HepG2 (cell line): ENCODE data around the gene PLEKHG2. TPM values are rescaled to one million over a fixed set of nuclear protein-coding genes. Genes with fewer than 3 reads are reported as not detected.

ENCODE experiments used
- CHD4 ChIP-seq: fragments of 200-600 bp; sonication (generic); IDR thresholded peaks from 2 replicates; pipeline ENCODE4 v1.7.0; 2017; ENCODE audit warnings: mild to moderate bottlenecking, low read length, borderline replicate concordance
- GPN1 ChIP-seq: sonication (generic); formaldehyde crosslinking; IDR thresholded peaks from 2 replicates; pipeline ENCODE4 v1.5.1; 2020; ENCODE audit warnings: missing genetic modification reagents, borderline replicate concordance
- KDM5A ChIP-seq: fragments of 200-600 bp; sonication (generic); IDR thresholded peaks from 2 replicates; pipeline ENCODE4 v1.7.0; 2018; ENCODE audit warnings: antibody characterized with exemption, mild to moderate bottlenecking, low read length, borderline replicate concordance
- KMT2B ChIP-seq: IDR thresholded peaks from 2 replicates; pipeline ENCODE4 v1.6.1; 2016; ENCODE audit warnings: missing genetic modification reagents, missing compliant biosample characterization
- NFRKB ChIP-seq: fragments of 450-650 bp; IDR thresholded peaks from 2 replicates; pipeline ENCODE4 v1.6.1; 2017
- NR2F6 ChIP-seq, 2 experiments: IDR thresholded peaks; 2 replicates each; pipeline ENCODE4 v1.6.1; 2016; ENCODE audit warnings: antibody characterized with exemption in 1 of 2, mild to moderate bottlenecking in 1 of 2
- PRMT3 ChIP-seq: sonication (generic); formaldehyde crosslinking; IDR thresholded peaks from 2 replicates; pipeline ENCODE4 v1.8.1; 2022; ENCODE audit warnings: low read depth, mild to moderate bottlenecking, moderate library complexity, missing genetic modification reagents, borderline replicate concordance
- RFXANK ChIP-seq: IDR thresholded peaks from 2 replicates; pipeline ENCODE4 v1.6.1; 2016
- RNF219 ChIP-seq: sonication (generic); formaldehyde crosslinking; IDR thresholded peaks from 2 replicates; pipeline ENCODE4 v1.5.0; 2020; ENCODE audit warnings: mild to moderate bottlenecking, missing genetic modification reagents
- SKI ChIP-seq: fragments of 450-650 bp; IDR thresholded peaks from one replicate; pipeline ENCODE4 v1.6.1; 2018; ENCODE audit warnings: mild to moderate bottlenecking; ENCODE audit not compliant: partially characterized antibody
- SP2 ChIP-seq: sonication (generic); formaldehyde crosslinking; IDR thresholded peaks from 2 replicates; pipeline ENCODE4 v1.5.1; 2020; ENCODE audit warnings: mild to moderate bottlenecking, missing genetic modification reagents
- TIGD3 ChIP-seq: sonication (generic); formaldehyde crosslinking; IDR thresholded peaks from 2 replicates; pipeline ENCODE4 v1.5.1; 2020; ENCODE audit warnings: mild to moderate bottlenecking, missing genetic modification reagents, borderline replicate concordance
- TP53 ChIP-seq: sonication (generic); formaldehyde crosslinking; conservative IDR thresholded peaks from 2 replicates; pipeline ENCODE4 v1.4.0; 2020; ENCODE audit warnings: missing genetic modification reagents
- ZBTB21 ChIP-seq: sonication (generic); formaldehyde crosslinking; IDR thresholded peaks from 2 replicates; pipeline ENCODE4 v1.4.0; 2020; ENCODE audit warnings: missing genetic modification reagents
- ZNF263 ChIP-seq: sonication (generic); formaldehyde crosslinking; IDR thresholded peaks from 2 replicates; pipeline ENCODE4 v1.4.0; 2020; ENCODE audit warnings: missing genetic modification reagents
- ZNF431 ChIP-seq: sonication (generic); formaldehyde crosslinking; IDR thresholded peaks from 2 replicates; pipeline ENCODE4 v1.9.0; 2022; ENCODE audit warnings: missing genetic modification reagents, low read depth, mild to moderate bottlenecking, borderline replicate concordance
- ZNF75D ChIP-seq: sonication (generic); formaldehyde crosslinking; IDR thresholded peaks from 2 replicates; pipeline ENCODE4 v1.8.1; 2023; ENCODE audit warnings: missing genetic modification reagents, mild to moderate bottlenecking, borderline replicate concordance
- ZNF777 ChIP-seq: sonication (generic); formaldehyde crosslinking; IDR thresholded peaks from 2 replicates; pipeline ENCODE4 v1.4.0; 2020; ENCODE audit warnings: missing genetic modification reagents
- ZNF891 ChIP-seq: sonication (generic); formaldehyde crosslinking; IDR thresholded peaks from 2 replicates; pipeline ENCODE4 v1.5.0; 2020; ENCODE audit warnings: mild to moderate bottlenecking, missing genetic modification reagents
- ZSCAN25 ChIP-seq: sonication (generic); formaldehyde crosslinking; IDR thresholded peaks from 2 replicates; pipeline ENCODE4 v1.8.0; 2022; ENCODE audit warnings: mild to moderate bottlenecking, missing genetic modification reagents
- polyA plus RNA-seq, 8 experiments: library from polyadenylated mRNA; depleted of rRNA in 3 of 8; stranded (reverse) in 7 of 8; unstranded in 1 of 8; fragments of >200 nt; fragmentation: Illumina TruSeq in 4 of 8; extraction: Trizol in 4 of 8; gene quantifications; 2 replicates each; pipeline versions ENCODE4 v1.2.1 to v1.2.3, GENCODE V29; 2011 to 2016; ENCODE audit warnings: low read depth in 4 of 8, missing spikeins in 1 of 8, mixed read lengths in 1 of 8; ENCODE audit not compliant: insufficient read depth in 1 of 8
- total RNA-seq, 5 experiments: library from RNA; depleted of rRNA; stranded (reverse); fragments of >200 nt; fragmentation: Illumina TruSeq; extraction: Trizol; gene quantifications; 2 replicates each; pipeline ENCODE4 v1.2.3, GENCODE V29; 2016; ENCODE audit warnings: low read depth in 1 of 5
- TF ChIP-seq, protein P1 (sequence below): sonication (generic); formaldehyde crosslinking; IDR thresholded peaks from 2 replicates; pipeline ENCODE4 v1.8.1; 2022; ENCODE audit warnings: mild to moderate bottlenecking, missing genetic modification reagents
- TF ChIP-seq, protein P2 (sequence below): IDR thresholded peaks from 2 replicates; pipeline ENCODE4 v1.6.1; 2016; ENCODE audit warnings: missing genetic modification reagents, missing compliant biosample characterization

Gene PLEKHG2
- total and polyA plus RNA-seq, 2 of the 13 experiments (the other 11 are each of a cell fraction or from before 2014, with no cell fraction given), result 3.6 to 6.8 TPM

- TF ChIP-seq RNF219 (CRISPR knock-in tag), result no peak; the same call in 1 of the 2 replicates
- TF ChIP-seq CHD4, result peak; percentile 76; the same call in 1 of the 2 replicates
- peak; percentile 54; the same call in 1 of the 2 replicates for TF ChIP-seq TIGD3 (CRISPR knock-in tag)
- peak; percentile 18; the same call in 1 of the 2 replicates for TF ChIP-seq ZNF263 (CRISPR knock-in tag)
- TF ChIP-seq RFXANK (CRISPR knock-in tag), result 0 out of 2 replicates have a peak, but pooled peaks have one; percentile 78
- TF ChIP-seq SKI, result peak; percentile 42
- no peak for TF ChIP-seq NFRKB
- TF ChIP-seq, protein P1, sequence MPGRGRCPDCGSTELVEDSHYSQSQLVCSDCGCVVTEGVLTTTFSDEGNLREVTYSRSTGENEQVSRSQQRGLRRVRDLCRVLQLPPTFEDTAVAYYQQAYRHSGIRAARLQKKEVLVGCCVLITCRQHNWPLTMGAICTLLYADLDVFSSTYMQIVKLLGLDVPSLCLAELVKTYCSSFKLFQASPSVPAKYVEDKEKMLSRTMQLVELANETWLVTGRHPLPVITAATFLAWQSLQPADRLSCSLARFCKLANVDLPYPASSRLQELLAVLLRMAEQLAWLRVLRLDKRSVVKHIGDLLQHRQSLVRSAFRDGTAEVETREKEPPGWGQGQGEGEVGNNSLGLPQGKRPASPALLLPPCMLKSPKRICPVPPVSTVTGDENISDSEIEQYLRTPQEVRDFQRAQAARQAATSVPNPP (CRISPR knock-in tag), result no peak
- TF ChIP-seq ZNF891 (CRISPR knock-in tag), result no peak
- peak; percentile 100 for TF ChIP-seq ZSCAN25
- no peak for TF ChIP-seq ZNF431 (CRISPR knock-in tag)
- TF ChIP-seq PRMT3 (CRISPR knock-in tag), result no peak
- TF ChIP-seq ZNF777 (CRISPR knock-in tag), result no peak
- no peak for TF ChIP-seq TP53 (CRISPR knock-in tag)
- TF ChIP-seq GPN1 (CRISPR knock-in tag), result no peak
- TF ChIP-seq ZBTB21 (CRISPR knock-in tag), result no peak
- TF ChIP-seq KMT2B (CRISPR knock-in tag), result no peak; the same call in 1 of the 2 replicates
- no peak for TF ChIP-seq ZNF75D (CRISPR knock-in tag)
- peak; percentile 63; the same call in 1 of the 2 replicates for TF ChIP-seq KDM5A
- TF ChIP-seq SP2 (CRISPR knock-in tag), result 0 out of 2 replicates have a peak, but pooled peaks have one; percentile 33
- TF ChIP-seq, protein P2, sequence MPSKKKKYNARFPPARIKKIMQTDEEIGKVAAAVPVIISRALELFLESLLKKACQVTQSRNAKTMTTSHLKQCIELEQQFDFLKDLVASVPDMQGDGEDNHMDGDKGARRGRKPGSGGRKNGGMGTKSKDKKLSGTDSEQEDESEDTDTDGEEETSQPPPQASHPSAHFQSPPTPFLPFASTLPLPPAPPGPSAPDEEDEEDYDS (CRISPR knock-in tag), result peak; percentile 58
- TF ChIP-seq NR2F6 (IDR thresholded peaks at IDR 0.05), result peak; percentile 62; the same call in 1 of the 2 replicates
- 0 out of 2 replicates have a peak, but pooled peaks have one; percentile 5 for TF ChIP-seq NR2F6 (CRISPR knock-in tag; IDR thresholded peaks at IDR 0.05)
These were observed at the start of gene PLEKHG2 (continued) for GRCh38 chr19:39412100-39412866.
